Neural cell (in vitro differentiated cells): ENCODE results near the gene SUPT3H. TPM values are rescaled to one million over a fixed set of nuclear protein-coding genes. Genes with fewer than 3 reads are reported as not detected.

ENCODE experiments used
- H2AFZ ChIP-seq: fragments of 200-600, 300-800 bp; sonication (generic), shearing (Covaris generic); 2 replicates; pipeline ENCODE4 v1.6.0; 2014; ENCODE audit warnings: low read depth, mild to moderate bottlenecking, antibody characterized with exemption, low read length, moderate library complexity
- H3F3A ChIP-seq: fragments of 200-600 bp; shearing (Covaris generic); 2 replicates; pipeline ENCODE4 v1.6.1; 2016; ENCODE audit warnings: mild to moderate bottlenecking, moderate library complexity, mixed read lengths, antibody characterized with exemption, low read length; ENCODE audit not compliant: insufficient read depth, poor library complexity, severe bottlenecking
- H3K27ac ChIP-seq: fragments of 200-600, 300-800 bp; sonication (generic), shearing (Covaris generic); 2 replicates; pipeline ENCODE4 v1.5.1; 2014; ENCODE audit warnings: mild to moderate bottlenecking, low read length, moderate library complexity
- H3K27me3 ChIP-seq: fragments of 300-800, 200-600 bp; sonication (generic), shearing (Covaris generic); 2 replicates; pipeline ENCODE4 v1.6.0; 2014; ENCODE audit warnings: mild to moderate bottlenecking, low read depth, low read length, moderate library complexity; ENCODE audit not compliant: insufficient read depth
- H3K36me3 ChIP-seq: fragments of 300-800, 200-600 bp; sonication (generic), shearing (Covaris generic); 2 replicates; pipeline ENCODE4 v1.5.1; 2014; ENCODE audit warnings: mild to moderate bottlenecking, antibody characterized with exemption, low read length, moderate library complexity; ENCODE audit not compliant: insufficient read depth
- H3K4me2 ChIP-seq: fragments of 300-800, 200-600 bp; sonication (generic), shearing (Covaris generic); 2 replicates; pipeline ENCODE4 v1.6.0; 2014; ENCODE audit warnings: mild to moderate bottlenecking, low read length
- H3K4me3 ChIP-seq: fragments of 300-800, 200-600 bp; sonication (generic), shearing (Covaris generic); 2 replicates; pipeline ENCODE4 v1.5.1; 2014; ENCODE audit warnings: mild to moderate bottlenecking, low read length, moderate library complexity
- H3K79me2 ChIP-seq: fragments of 200-600 bp; shearing (Covaris generic); replicated peaks from 2 replicates; pipeline ENCODE4 v1.6.0; 2014; ENCODE audit warnings: mild to moderate bottlenecking, low read length, moderate library complexity; ENCODE audit not compliant: insufficient read depth
- H3K9ac ChIP-seq: fragments of 300-800, 200-600 bp; sonication (generic), shearing (Covaris generic); 2 replicates; pipeline ENCODE4 v1.6.1; 2016; ENCODE audit warnings: mild to moderate bottlenecking, low read length, mixed read lengths
- H3K9me2 ChIP-seq: fragments of 200-600 bp; shearing (Covaris generic); 2 replicates; pipeline ENCODE4 v1.6.1; 2016; ENCODE audit warnings: mild to moderate bottlenecking, low read length, mixed read lengths; ENCODE audit not compliant: insufficient read depth
- H3K9me3 ChIP-seq: fragments of 200-600, 300-800 bp; sonication (generic), shearing (Covaris generic); 2 replicates; pipeline ENCODE4 v1.6.1; 2016; ENCODE audit warnings: mild to moderate bottlenecking, mixed run types, low read length, moderate library complexity, mixed read lengths
- H4K20me1 ChIP-seq: fragments of 200-600 bp; shearing (Covaris generic); 2 replicates; pipeline ENCODE4 v1.6.1; 2016; ENCODE audit warnings: mild to moderate bottlenecking, mixed run types; ENCODE audit not compliant: insufficient read depth
- EP300 ChIP-seq: fragments of 450-650 bp; conservative IDR thresholded peaks from 2 replicates; pipeline ENCODE4 v1.6.1; 2014; ENCODE audit warnings: antibody characterized with exemption, mild to moderate bottlenecking, moderate library complexity; ENCODE audit not compliant: poor library complexity, severe bottlenecking
- EZH2 ChIP-seq: fragments of 200-600, 300-800 bp; shearing (Covaris generic), sonication (generic); IDR thresholded peaks from 2 replicates; pipeline ENCODE4 v1.6.1; 2014; ENCODE audit warnings: antibody characterized with exemption, low read length, borderline replicate concordance, mild to moderate bottlenecking; ENCODE audit not compliant: insufficient read depth, poor library complexity, severe bottlenecking
- MXI1 ChIP-seq: fragments of 450-650 bp; conservative IDR thresholded peaks from 2 replicates; pipeline ENCODE4 v1.6.1; 2014; ENCODE audit warnings: antibody characterized with exemption, mild to moderate bottlenecking; ENCODE audit not compliant: poor library complexity, severe bottlenecking
- POLR2AphosphoS5 ChIP-seq: IDR thresholded peaks from 2 replicates; pipeline ENCODE4 v1.6.1; 2012
- RAD21 ChIP-seq: fragments of 450-650 bp; conservative IDR thresholded peaks from 2 replicates; pipeline ENCODE4 v1.6.1; 2014; ENCODE audit warnings: antibody characterized with exemption, mild to moderate bottlenecking, moderate library complexity
- SMC3 ChIP-seq: fragments of 450-650 bp; conservative IDR thresholded peaks from 2 replicates; pipeline ENCODE4 v1.6.1; 2014; ENCODE audit warnings: antibody characterized with exemption, mild to moderate bottlenecking, moderate library complexity; ENCODE audit not compliant: poor library complexity
- TAF1 ChIP-seq: IDR thresholded peaks from 2 replicates; pipeline ENCODE4 v1.6.1; 2012; ENCODE audit warnings: low read depth
- polyA plus RNA-seq: library from polyadenylated mRNA; depleted of rRNA; stranded (reverse); fragments of >200 nt; gene quantifications from 2 replicates; pipeline ENCODE4 v1.2.3, GENCODE V29; 2014
- TF ChIP-seq, protein P1 (sequence below): fragments of 450-650 bp; IDR thresholded peaks from 2 replicates; pipeline ENCODE4 v1.5.1; 2014; ENCODE audit warnings: antibody characterized with exemption, mild to moderate bottlenecking, moderate library complexity; ENCODE audit not compliant: poor library complexity, severe bottlenecking
- TF ChIP-seq, protein P2 (sequence below): IDR thresholded peaks from 2 replicates; pipeline ENCODE4 v1.6.1; 2012; ENCODE audit warnings: borderline replicate concordance

The SUPT3H gene
- polyA plus RNA-seq, 1 donor from 2014 or later = 6.8 TPM

DNA sequence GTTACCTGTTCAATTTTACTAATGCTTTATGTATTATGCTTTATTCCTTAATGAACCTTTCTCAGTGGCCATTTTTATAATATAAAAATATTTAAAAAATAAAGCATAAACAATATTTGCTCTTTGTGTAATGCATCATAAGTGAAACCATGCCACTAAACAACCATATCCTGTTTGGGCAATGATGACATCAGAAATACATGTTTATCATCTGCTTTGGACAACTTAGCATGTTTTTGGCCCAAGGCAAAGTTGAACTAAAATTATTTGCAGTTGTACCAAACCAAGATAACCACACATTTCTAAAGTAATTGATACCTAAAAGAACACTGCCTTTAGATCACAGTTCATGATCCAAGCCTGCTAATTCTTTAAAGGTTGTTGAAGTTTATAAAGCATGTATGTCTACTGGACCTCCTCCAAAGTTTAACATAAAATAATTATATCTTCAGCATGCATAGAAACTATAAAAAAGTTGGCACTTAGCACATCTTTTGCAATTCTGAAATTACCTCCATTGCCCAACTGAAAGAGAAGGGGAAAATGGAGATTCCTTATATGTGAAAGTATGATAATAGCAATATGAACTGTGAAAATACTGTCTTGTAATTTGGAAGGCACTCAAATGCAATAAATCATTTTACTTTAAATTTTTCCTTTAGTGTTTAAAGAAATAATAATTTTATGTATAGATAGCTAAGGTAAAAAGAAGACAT is 375.2 kb downstream of the SUPT3H start:
- H3K9me3 ChIP-seq = no peaks in the 10 kb centered on the region
- no peak overlapping the region for H3K9ac ChIP-seq
- H2AFZ ChIP-seq = no peak overlapping the region
- no peaks in the 10 kb centered on the region for H3K79me2 ChIP-seq
- H3K36me3 ChIP-seq = peaks cover 3% of the 10 kb centered on the region
- H3K9me2 ChIP-seq = no peaks in the 10 kb centered on the region
- H3K4me2 ChIP-seq = no peak overlapping the region
- no peak for TF ChIP-seq POLR2AphosphoS5
- TF ChIP-seq EZH2 = no peak
- TF ChIP-seq, protein P1, sequence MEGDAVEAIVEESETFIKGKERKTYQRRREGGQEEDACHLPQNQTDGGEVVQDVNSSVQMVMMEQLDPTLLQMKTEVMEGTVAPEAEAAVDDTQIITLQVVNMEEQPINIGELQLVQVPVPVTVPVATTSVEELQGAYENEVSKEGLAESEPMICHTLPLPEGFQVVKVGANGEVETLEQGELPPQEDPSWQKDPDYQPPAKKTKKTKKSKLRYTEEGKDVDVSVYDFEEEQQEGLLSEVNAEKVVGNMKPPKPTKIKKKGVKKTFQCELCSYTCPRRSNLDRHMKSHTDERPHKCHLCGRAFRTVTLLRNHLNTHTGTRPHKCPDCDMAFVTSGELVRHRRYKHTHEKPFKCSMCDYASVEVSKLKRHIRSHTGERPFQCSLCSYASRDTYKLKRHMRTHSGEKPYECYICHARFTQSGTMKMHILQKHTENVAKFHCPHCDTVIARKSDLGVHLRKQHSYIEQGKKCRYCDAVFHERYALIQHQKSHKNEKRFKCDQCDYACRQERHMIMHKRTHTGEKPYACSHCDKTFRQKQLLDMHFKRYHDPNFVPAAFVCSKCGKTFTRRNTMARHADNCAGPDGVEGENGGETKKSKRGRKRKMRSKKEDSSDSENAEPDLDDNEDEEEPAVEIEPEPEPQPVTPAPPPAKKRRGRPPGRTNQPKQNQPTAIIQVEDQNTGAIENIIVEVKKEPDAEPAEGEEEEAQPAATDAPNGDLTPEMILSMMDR = no peak
- TF ChIP-seq EP300 = no peak
- no peak for TF ChIP-seq SMC3
- no peak for TF ChIP-seq TAF1
- TF ChIP-seq, protein P2, sequence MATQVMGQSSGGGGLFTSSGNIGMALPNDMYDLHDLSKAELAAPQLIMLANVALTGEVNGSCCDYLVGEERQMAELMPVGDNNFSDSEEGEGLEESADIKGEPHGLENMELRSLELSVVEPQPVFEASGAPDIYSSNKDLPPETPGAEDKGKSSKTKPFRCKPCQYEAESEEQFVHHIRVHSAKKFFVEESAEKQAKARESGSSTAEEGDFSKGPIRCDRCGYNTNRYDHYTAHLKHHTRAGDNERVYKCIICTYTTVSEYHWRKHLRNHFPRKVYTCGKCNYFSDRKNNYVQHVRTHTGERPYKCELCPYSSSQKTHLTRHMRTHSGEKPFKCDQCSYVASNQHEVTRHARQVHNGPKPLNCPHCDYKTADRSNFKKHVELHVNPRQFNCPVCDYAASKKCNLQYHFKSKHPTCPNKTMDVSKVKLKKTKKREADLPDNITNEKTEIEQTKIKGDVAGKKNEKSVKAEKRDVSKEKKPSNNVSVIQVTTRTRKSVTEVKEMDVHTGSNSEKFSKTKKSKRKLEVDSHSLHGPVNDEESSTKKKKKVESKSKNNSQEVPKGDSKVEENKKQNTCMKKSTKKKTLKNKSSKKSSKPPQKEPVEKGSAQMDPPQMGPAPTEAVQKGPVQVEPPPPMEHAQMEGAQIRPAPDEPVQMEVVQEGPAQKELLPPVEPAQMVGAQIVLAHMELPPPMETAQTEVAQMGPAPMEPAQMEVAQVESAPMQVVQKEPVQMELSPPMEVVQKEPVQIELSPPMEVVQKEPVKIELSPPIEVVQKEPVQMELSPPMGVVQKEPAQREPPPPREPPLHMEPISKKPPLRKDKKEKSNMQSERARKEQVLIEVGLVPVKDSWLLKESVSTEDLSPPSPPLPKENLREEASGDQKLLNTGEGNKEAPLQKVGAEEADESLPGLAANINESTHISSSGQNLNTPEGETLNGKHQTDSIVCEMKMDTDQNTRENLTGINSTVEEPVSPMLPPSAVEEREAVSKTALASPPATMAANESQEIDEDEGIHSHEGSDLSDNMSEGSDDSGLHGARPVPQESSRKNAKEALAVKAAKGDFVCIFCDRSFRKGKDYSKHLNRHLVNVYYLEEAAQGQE = no peak
- TF ChIP-seq RAD21 = no peak
- no peak for TF ChIP-seq MXI1
- H3K4me3 ChIP-seq = no peak overlapping the region
- H4K20me1 ChIP-seq = no peaks in the 10 kb centered on the region
- no peaks in the 10 kb centered on the region for H3F3A ChIP-seq
- H3K27me3 ChIP-seq = no peaks in the 10 kb centered on the region
- no peak overlapping the region for H3K27ac ChIP-seq

DNA sequence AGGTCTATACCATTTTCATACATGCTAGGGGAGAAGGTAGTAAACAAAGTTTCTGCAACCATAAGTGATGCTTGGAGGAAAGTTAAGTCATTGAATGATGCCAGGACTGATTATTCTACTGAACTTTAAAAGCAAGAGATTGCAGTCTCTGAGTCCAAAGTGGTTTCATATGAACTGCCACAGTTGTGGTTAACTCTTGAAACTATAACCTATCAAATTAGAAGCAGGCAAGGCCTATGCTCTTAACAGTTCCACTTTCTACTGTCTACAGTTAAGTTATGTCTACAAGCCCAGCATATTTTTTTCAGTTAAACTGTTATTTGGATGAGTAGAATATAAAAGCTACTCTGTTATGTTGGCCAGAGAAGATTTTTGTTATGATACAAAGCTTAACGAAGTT is 376.1 kb downstream of the SUPT3H start:
- H4K20me1 ChIP-seq = no peaks in the 10 kb centered on the region
- H3F3A ChIP-seq = no peaks in the 10 kb centered on the region
- no peak overlapping the region for H3K4me3 ChIP-seq
- H3K27ac ChIP-seq = no peak overlapping the region
- no peaks in the 10 kb centered on the region for H3K9me2 ChIP-seq
- H3K9ac ChIP-seq = no peak overlapping the region
- TF ChIP-seq EP300 (no peak), MXI1 (no peak), POLR2AphosphoS5 (no peak), SMC3 (no peak), EZH2 (no peak), TAF1 (no peak), RAD21 (no peak)
- TF ChIP-seq, protein P2 = no peak
- TF ChIP-seq, protein P1 = no peak
- no peak overlapping the region for H3K4me2 ChIP-seq
- no peak overlapping the region for H2AFZ ChIP-seq
- H3K9me3 ChIP-seq = no peaks in the 10 kb centered on the region
- H3K27me3 ChIP-seq = no peaks in the 10 kb centered on the region
- H3K79me2 ChIP-seq = no peaks in the 10 kb centered on the region
- peaks cover 3% of the 10 kb centered on the region for H3K36me3 ChIP-seq
